Keratinocyte (primary cell): Measurements from ENCODE around the gene BBS7. TPM values are rescaled to one million over a fixed set of nuclear protein-coding genes. Genes with fewer than 3 reads are reported as not detected.

Experiments used
- DNase-seq: peaks from one replicate; pipeline ENCODE4 v3.0.0-alpha.2; 2011; ENCODE audit warnings: low read depth, missing footprints, low spot score
- FAIRE-seq: peaks from 2 replicates; lab custom pipeline; 2011; peaks lifted over from hg19 to GRCh38; lab: Jason Lieb, UNC
- H2AFZ ChIP-seq: 2 replicates; pipeline ENCODE4 v1.6.0; 2012; ENCODE audit warnings: low read length, control low read depth, inconsistent platforms; ENCODE audit not compliant: control insufficient read depth
- H3K27ac ChIP-seq: 2 replicates; pipeline ENCODE4 v1.5.1; 2011; ENCODE audit warnings: low read length; ENCODE audit not compliant: control insufficient read depth, insufficient read depth
- H3K27me3 ChIP-seq: 3 replicates; pipeline ENCODE4 v1.6.0; 2011; ENCODE audit warnings: low read length; ENCODE audit not compliant: control insufficient read depth, insufficient read depth; ENCODE audit errors: extremely low read depth
- H3K36me3 ChIP-seq, 2 experiments: 2 replicates in 1 of 2; 3 replicates in 1 of 2; pipeline ENCODE4 v1.5.1; 2011; ENCODE audit warnings: low read length in 2 of 2, mild to moderate bottlenecking in 1 of 2; ENCODE audit not compliant: control insufficient read depth in 2 of 2, insufficient read depth in 2 of 2; ENCODE audit errors: extremely low read depth in 1 of 2
- H3K4me1 ChIP-seq: 3 replicates; pipeline ENCODE4 v1.5.1; 2011; ENCODE audit warnings: low read length; ENCODE audit not compliant: control insufficient read depth, insufficient read depth; ENCODE audit errors: extremely low read depth
- H3K4me2 ChIP-seq: 3 replicates; pipeline ENCODE4 v1.6.0; 2011; ENCODE audit warnings: low read depth, low read length; ENCODE audit not compliant: control insufficient read depth, insufficient read depth; ENCODE audit errors: extremely low read depth
- H3K4me3 ChIP-seq, 3 experiments: fragments of 200-600 bp in 1 of 3; sonication (generic) in 1 of 3; 2 replicates in 2 of 3; 3 replicates in 1 of 3; pipeline ENCODE4 v1.5.1; 2011 to 2016; ENCODE audit warnings: low read length in 3 of 3, mild to moderate bottlenecking in 3 of 3, control low read depth in 2 of 3, inconsistent platforms in 1 of 3, low read depth in 1 of 3, mixed read lengths in 1 of 3, mixed run types in 1 of 3, moderate library complexity in 1 of 3; ENCODE audit not compliant: control insufficient read depth in 2 of 3, insufficient read depth in 2 of 3; ENCODE audit errors: extremely low read depth in 1 of 3
- H3K79me2 ChIP-seq: 2 replicates; pipeline ENCODE4 v1.6.0; 2012; ENCODE audit warnings: low read length; ENCODE audit not compliant: control insufficient read depth, insufficient read depth
- H3K9ac ChIP-seq: 3 replicates; pipeline ENCODE4 v1.6.0; 2011; ENCODE audit warnings: low read length; ENCODE audit not compliant: control insufficient read depth, insufficient read depth; ENCODE audit errors: extremely low read depth
- H3K9me1 ChIP-seq: 3 replicates; pipeline ENCODE4 v1.6.0; 2011; ENCODE audit warnings: low read length; ENCODE audit not compliant: control insufficient read depth, insufficient read depth; ENCODE audit errors: extremely low read depth
- H3K9me3 ChIP-seq: 2 replicates; pipeline ENCODE4 v1.5.1; 2012; ENCODE audit warnings: low read depth, low read length; ENCODE audit not compliant: control insufficient read depth
- H4K20me1 ChIP-seq: 3 replicates; pipeline ENCODE4 v1.6.0; 2011; ENCODE audit warnings: low read length; ENCODE audit not compliant: control insufficient read depth, insufficient read depth; ENCODE audit errors: extremely low read depth
- EZH2 ChIP-seq: IDR thresholded peaks from one replicate; pipeline ENCODE4 v1.6.1; 2012; ENCODE audit warnings: inconsistent platforms, mild to moderate bottlenecking, low read length, moderate library complexity
- dilution Hi-C: fragments of 300-500 bp; cut with MboI; formaldehyde crosslinking; loops from one replicate; pipeline ENCODE4 v1.7.0; 2020; ENCODE audit warnings: low sequenced_read_pairs; ENCODE audit not compliant: extremely low pct_ligation_motif_present
- polyA plus RNA-seq, 5 experiments: library from polyadenylated mRNA; depleted of rRNA in 3 of 5; stranded (reverse) in 3 of 5; stranded (forward) in 1 of 5; unstranded in 1 of 5; fragments of >200 nt; gene quantifications; 1 replicate in 1 of 5; 2 replicates in 3 of 5; 3 replicates in 1 of 5; pipeline versions ENCODE4 v1.2.1 to v1.2.3, GENCODE V29; 2011 to 2012; ENCODE audit warnings: missing spikeins in 2 of 5, low read depth in 1 of 5, low replicate concordance in 1 of 5
- TF ChIP-seq, protein P1 (sequence below), 3 experiments: IDR thresholded peaks in 1 of 3; conservative IDR thresholded peaks in 1 of 3; optimal IDR thresholded peaks in 1 of 3; 2 replicates in 2 of 3; 3 replicates in 1 of 3; pipeline versions ENCODE3 to v1.5.1; 2011; ENCODE audit warnings: low read length in 3 of 3, mild to moderate bottlenecking in 3 of 3, moderate library complexity in 2 of 3, control low read depth in 1 of 3, inconsistent platforms in 1 of 3; ENCODE audit not compliant: insufficient read depth in 2 of 3; ENCODE audit errors: extremely low read depth in 1 of 3

Gene BBS7
- polyA plus RNA-seq, 1 donor (not counting 4 experiments of a cell fraction or from before 2014, with no cell fraction given): 34.8 TPM

DNA sequence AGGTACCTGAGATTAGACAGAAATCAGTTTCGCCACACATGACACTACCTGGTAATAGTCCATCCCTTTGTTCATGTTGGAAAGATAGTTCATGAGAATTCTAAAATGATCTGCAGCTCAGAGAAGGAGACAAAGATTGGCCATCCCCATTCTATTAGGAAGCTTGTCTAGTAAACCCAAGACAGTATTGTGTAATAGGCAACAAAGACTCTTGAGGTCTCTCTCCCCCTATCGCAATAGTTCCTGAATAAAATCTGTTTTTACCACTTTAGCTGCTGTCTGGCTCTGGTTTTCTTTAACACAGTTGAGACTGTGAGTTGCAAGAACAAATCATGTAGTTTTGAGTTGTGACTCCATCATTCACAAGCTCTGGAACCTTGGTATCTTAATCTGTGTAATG is 14.8 kb upstream of the BBS7 start:
- no peak overlapping the region for H3K4me3 ChIP-seq
- H4K20me1 ChIP-seq: no peaks in the 10 kb centered on the region
- dilution Hi-C loops: no loop called here
- H3K9ac ChIP-seq: no peak overlapping the region
- H3K9me3 ChIP-seq: no peaks in the 10 kb centered on the region
- FAIRE-seq: no peak
- H3K9me1 ChIP-seq: no peaks in the 10 kb centered on the region
- H3K4me1 ChIP-seq: no peaks in the 10 kb centered on the region
- H3K4me2 ChIP-seq: no peak overlapping the region
- no peak overlapping the region for H3K27ac ChIP-seq
- peaks cover 3% of the 10 kb centered on the region for H3K27me3 ChIP-seq
- H3K79me2 ChIP-seq: no peaks in the 10 kb centered on the region
- no peak overlapping the region for H2AFZ ChIP-seq
- DNase-seq: no peak
- TF ChIP-seq, protein P1, sequence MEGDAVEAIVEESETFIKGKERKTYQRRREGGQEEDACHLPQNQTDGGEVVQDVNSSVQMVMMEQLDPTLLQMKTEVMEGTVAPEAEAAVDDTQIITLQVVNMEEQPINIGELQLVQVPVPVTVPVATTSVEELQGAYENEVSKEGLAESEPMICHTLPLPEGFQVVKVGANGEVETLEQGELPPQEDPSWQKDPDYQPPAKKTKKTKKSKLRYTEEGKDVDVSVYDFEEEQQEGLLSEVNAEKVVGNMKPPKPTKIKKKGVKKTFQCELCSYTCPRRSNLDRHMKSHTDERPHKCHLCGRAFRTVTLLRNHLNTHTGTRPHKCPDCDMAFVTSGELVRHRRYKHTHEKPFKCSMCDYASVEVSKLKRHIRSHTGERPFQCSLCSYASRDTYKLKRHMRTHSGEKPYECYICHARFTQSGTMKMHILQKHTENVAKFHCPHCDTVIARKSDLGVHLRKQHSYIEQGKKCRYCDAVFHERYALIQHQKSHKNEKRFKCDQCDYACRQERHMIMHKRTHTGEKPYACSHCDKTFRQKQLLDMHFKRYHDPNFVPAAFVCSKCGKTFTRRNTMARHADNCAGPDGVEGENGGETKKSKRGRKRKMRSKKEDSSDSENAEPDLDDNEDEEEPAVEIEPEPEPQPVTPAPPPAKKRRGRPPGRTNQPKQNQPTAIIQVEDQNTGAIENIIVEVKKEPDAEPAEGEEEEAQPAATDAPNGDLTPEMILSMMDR (optimal IDR thresholded peaks at IDR 0.05 in 1 of 3, IDR thresholded peaks at IDR 0.05 in 1 of 3, conservative IDR thresholded peaks at IDR 0.05 in 1 of 3; ENCODE audit: extremely low read depth in 1 of 3, insufficient read depth in 2 of 3, low read length in 3 of 3): no peak
- no peak for TF ChIP-seq EZH2
- no peaks in the 10 kb centered on the region for H3K36me3 ChIP-seq

DNA sequence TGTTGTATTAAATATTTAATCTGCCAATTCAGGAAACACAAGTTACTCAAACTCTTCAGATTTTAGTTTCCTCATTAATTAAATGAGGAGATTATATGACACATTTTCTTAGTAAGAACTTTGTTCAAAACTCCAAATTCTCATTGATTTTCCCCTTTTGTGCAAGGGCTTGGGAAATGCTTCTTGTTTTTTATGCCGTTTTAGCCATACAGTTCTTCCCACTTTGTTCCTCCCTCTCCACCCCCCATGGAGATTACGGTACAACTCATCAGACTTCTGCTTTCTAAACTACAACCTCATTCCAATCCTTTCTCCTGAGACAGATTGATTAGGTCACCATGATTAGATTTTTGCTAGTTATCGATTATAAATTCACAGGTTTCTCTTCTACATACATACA is 10.9 kb upstream of the BBS7 start:
- no peak for TF ChIP-seq EZH2
- TF ChIP-seq, protein P1 (optimal IDR thresholded peaks at IDR 0.05 in 1 of 3, IDR thresholded peaks at IDR 0.05 in 1 of 3, conservative IDR thresholded peaks at IDR 0.05 in 1 of 3; ENCODE audit: extremely low read depth in 1 of 3, insufficient read depth in 2 of 3, low read length in 3 of 3): no peak
- H3K4me3 ChIP-seq: no peak overlapping the region
- peaks cover 3% of the 10 kb centered on the region for H3K27me3 ChIP-seq
- no peak overlapping the region for H3K4me2 ChIP-seq
- H3K9ac ChIP-seq: no peak overlapping the region
- FAIRE-seq (no peak), DNase-seq (no peak)
- no peaks in the 10 kb centered on the region for H3K36me3 ChIP-seq
- no peak overlapping the region for H2AFZ ChIP-seq
- no peaks in the 10 kb centered on the region for H3K9me1 ChIP-seq
- H3K79me2 ChIP-seq: no peaks in the 10 kb centered on the region
- H3K4me1 ChIP-seq: no peaks in the 10 kb centered on the region
- H3K27ac ChIP-seq: no peak overlapping the region
- H4K20me1 ChIP-seq: no peaks in the 10 kb centered on the region
- dilution Hi-C loops: no loop called here
- no peaks in the 10 kb centered on the region for H3K9me3 ChIP-seq
